PC-3 (cell line): ENCODE data around the gene ACSM5. TPM values are rescaled to one million over a fixed set of nuclear protein-coding genes. Genes with fewer than 3 reads are reported as not detected.

Experiments
- ATAC-seq: fragments of 200-7000 bp; cut with Tn5 transposase; 2 replicates; pipeline ENCODE4 v1.9.1; 2020; ENCODE audit warnings: mild to moderate bottlenecking, moderate library complexity
- BruUV-seq: library from RNA; stranded (reverse); fragments of 400-500 nt; replicated peaks from 2 replicates; lab custom pipeline; 2021; lab: Mats Ljungman, UMichigan
- CTCF ChIA-PET: fragments of 300-600 bp; sonication (Branson Sonifier 250); formaldehyde crosslinking; loops from one replicate; lab custom pipeline; 2022; ENCODE audit warnings: antibody characterized with exemption; lab: Charles Lee
- POLR2A ChIA-PET: fragments of 300-600 bp; sonication (Branson Sonifier 250); formaldehyde crosslinking; loops from one replicate; lab custom pipeline; 2022; ENCODE audit warnings: antibody characterized with exemption; ENCODE audit not compliant: unreplicated experiment; lab: Charles Lee
- DNase-seq: peaks from one replicate; pipeline ENCODE4 v3.0.0-alpha.2; 2015
- H2AFZ ChIP-seq: fragments of 300-600 bp; sonication (generic); 2 replicates; pipeline ENCODE4 v1.6.0; 2016; ENCODE audit warnings: antibody characterized with exemption, low read length
- H3F3A ChIP-seq: fragments of 300-600 bp; sonication (generic); one replicate; pipeline ENCODE4 v1.6.0; 2017; ENCODE audit warnings: antibody characterized with exemption, low read length, control low read depth, mild to moderate bottlenecking; ENCODE audit not compliant: unreplicated experiment
- H3K27ac ChIP-seq: fragments of 300-600 bp; sonication (generic); 2 replicates; pipeline ENCODE4 v1.5.1; 2016; ENCODE audit warnings: mild to moderate bottlenecking, low read length
- H3K27me3 ChIP-seq: fragments of 300-600 bp; sonication (generic); 2 replicates; pipeline ENCODE4 v1.6.1; 2016; ENCODE audit warnings: low read length, mixed read lengths
- H3K36me3 ChIP-seq: fragments of 300-600 bp; sonication (generic); 2 replicates; pipeline ENCODE4 v1.6.1; 2016; ENCODE audit warnings: low read depth, mixed run types, low read length, mixed read lengths
- H3K4me1 ChIP-seq: fragments of 300-600 bp; sonication (generic); 2 replicates; pipeline ENCODE4 v1.5.1; 2016; ENCODE audit warnings: low read length; ENCODE audit not compliant: insufficient read depth
- H3K4me2 ChIP-seq: fragments of 300-600 bp; sonication (generic); 2 replicates; pipeline ENCODE4 v1.6.0; 2016; ENCODE audit warnings: low read length
- H3K4me3 ChIP-seq: fragments of 300-600 bp; sonication (generic); 2 replicates; pipeline ENCODE4 v1.5.1; 2016; ENCODE audit warnings: mild to moderate bottlenecking, low read length, mixed read lengths
- H3K79me2 ChIP-seq: fragments of 300-600 bp; sonication (generic); 2 replicates; pipeline ENCODE4 v1.6.1; 2017; ENCODE audit warnings: low read length, mixed read lengths
- H3K9ac ChIP-seq: fragments of 300-600 bp; sonication (generic); 2 replicates; pipeline ENCODE4 v1.6.0; 2016; ENCODE audit warnings: mild to moderate bottlenecking, low read length
- H3K9me2 ChIP-seq: fragments of 300-600 bp; sonication (generic); replicated peaks from 2 replicates; pipeline ENCODE4 v1.6.1; 2016; ENCODE audit warnings: mixed run types, low read length, mixed read lengths
- H3K9me3 ChIP-seq: fragments of 300-600 bp; sonication (generic); 2 replicates; pipeline ENCODE4 v1.6.1; 2016; ENCODE audit warnings: low read length, mixed read lengths
- H4K20me1 ChIP-seq: fragments of 300-600 bp; sonication (generic); 2 replicates; pipeline ENCODE4 v1.6.1; 2016; ENCODE audit warnings: low read length, mixed read lengths
- EZH2 ChIP-seq: fragments of 300-600 bp; sonication (generic); IDR thresholded peaks from one replicate; pipeline ENCODE4 v1.6.1; 2017; ENCODE audit warnings: antibody characterized with exemption, mild to moderate bottlenecking, low read length; ENCODE audit not compliant: unreplicated experiment
- EZH2phosphoT487 ChIP-seq: fragments of 300-600 bp; sonication (generic); IDR thresholded peaks from 2 replicates; pipeline ENCODE4 v1.6.1; 2018; ENCODE audit warnings: mild to moderate bottlenecking, antibody characterized with exemption, low read length, borderline replicate concordance
- intact Hi-C: fragments of 100-400 bp; cut with micrococcal nuclease; formaldehyde crosslinking; loops from 2 replicates; pipeline ENCODE4 v1.9.0; 2023
- total RNA-seq: library from RNA; depleted of rRNA; stranded (reverse); fragments of >200 nt; gene quantifications from 2 replicates; pipeline ENCODE4 v1.2.3, GENCODE V29; 2014
- TF ChIP-seq, protein P1 (sequence below): fragments of 300-600 bp; sonication (generic); conservative IDR thresholded peaks from 2 replicates; pipeline ENCODE4 v1.5.1; 2017; ENCODE audit warnings: antibody characterized with exemption, low read depth, mild to moderate bottlenecking, low read length

Gene ACSM5
- total RNA-seq, 1 experiment from 2014 or later = not detected

GRCh38 chr16:20387978-20388377, 21.4 kb upstream of the ACSM5 start:
- H3K9me2 ChIP-seq = no peaks in the 10 kb centered on the region
- no peaks in the 10 kb centered on the region for H3K27me3 ChIP-seq
- no peak for TF ChIP-seq EZH2
- no peak for DNase-seq
- no peaks in the 10 kb centered on the region for H3K9me3 ChIP-seq
- CTCF ChIA-PET = no interaction called here
- POLR2A ChIA-PET = no interaction called here
- H2AFZ ChIP-seq = no peak overlapping the region
- H3K79me2 ChIP-seq = no peaks in the 10 kb centered on the region
- no peaks in the 10 kb centered on the region for H4K20me1 ChIP-seq
- H3K9ac ChIP-seq = no peak overlapping the region
- no peaks in the 10 kb centered on the region for H3K36me3 ChIP-seq
- H3K4me2 ChIP-seq = no peak overlapping the region
- no peaks in the 10 kb centered on the region for H3F3A ChIP-seq
- BruUV-seq = no TSS peak
- H3K4me1 ChIP-seq = no peaks in the 10 kb centered on the region
- ATAC-seq = no peak
- intact Hi-C loops = no loop called here
- no peak overlapping the region for H3K4me3 ChIP-seq
- H3K27ac ChIP-seq = no peak overlapping the region

DNA sequence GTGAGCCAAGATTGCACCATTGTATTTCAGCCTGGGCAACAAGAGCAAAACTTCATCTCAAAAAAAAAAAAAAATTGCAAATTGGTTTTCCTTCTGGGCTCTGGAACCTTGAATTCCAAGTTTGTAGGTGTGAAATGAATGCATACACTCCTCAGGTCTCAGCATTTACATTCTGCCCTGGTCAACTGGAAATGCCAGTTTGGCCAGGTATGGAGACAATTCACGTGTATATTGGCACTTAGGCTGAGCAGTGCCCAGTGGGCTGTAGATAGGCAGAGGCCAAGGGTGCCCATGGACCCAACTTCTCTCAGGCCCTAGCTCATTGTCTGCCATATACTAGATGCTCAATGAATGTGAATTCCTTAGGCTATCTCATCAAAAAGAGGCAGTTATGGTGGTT, 20.5 kb upstream of the ACSM5 start:
- no peaks in the 10 kb centered on the region for H3K79me2 ChIP-seq
- H3K36me3 ChIP-seq = no peaks in the 10 kb centered on the region
- H3K4me3 ChIP-seq = no peak overlapping the region
- intact Hi-C loops = no loop called here
- TF ChIP-seq EZH2phosphoT487 (no peak), EZH2 (no peak)
- TF ChIP-seq, protein P1, sequence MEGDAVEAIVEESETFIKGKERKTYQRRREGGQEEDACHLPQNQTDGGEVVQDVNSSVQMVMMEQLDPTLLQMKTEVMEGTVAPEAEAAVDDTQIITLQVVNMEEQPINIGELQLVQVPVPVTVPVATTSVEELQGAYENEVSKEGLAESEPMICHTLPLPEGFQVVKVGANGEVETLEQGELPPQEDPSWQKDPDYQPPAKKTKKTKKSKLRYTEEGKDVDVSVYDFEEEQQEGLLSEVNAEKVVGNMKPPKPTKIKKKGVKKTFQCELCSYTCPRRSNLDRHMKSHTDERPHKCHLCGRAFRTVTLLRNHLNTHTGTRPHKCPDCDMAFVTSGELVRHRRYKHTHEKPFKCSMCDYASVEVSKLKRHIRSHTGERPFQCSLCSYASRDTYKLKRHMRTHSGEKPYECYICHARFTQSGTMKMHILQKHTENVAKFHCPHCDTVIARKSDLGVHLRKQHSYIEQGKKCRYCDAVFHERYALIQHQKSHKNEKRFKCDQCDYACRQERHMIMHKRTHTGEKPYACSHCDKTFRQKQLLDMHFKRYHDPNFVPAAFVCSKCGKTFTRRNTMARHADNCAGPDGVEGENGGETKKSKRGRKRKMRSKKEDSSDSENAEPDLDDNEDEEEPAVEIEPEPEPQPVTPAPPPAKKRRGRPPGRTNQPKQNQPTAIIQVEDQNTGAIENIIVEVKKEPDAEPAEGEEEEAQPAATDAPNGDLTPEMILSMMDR = no peak
- no peaks in the 10 kb centered on the region for H3K27me3 ChIP-seq
- DNase-seq = no peak
- no peaks in the 10 kb centered on the region for H3K4me1 ChIP-seq
- H3K4me2 ChIP-seq = no peak overlapping the region
- no peak overlapping the region for H3K27ac ChIP-seq
- no peak overlapping the region for H2AFZ ChIP-seq
- H3K9me3 ChIP-seq = no peaks in the 10 kb centered on the region
- no peaks in the 10 kb centered on the region for H4K20me1 ChIP-seq
- no TSS peak for BruUV-seq
- H3K9me2 ChIP-seq = no peaks in the 10 kb centered on the region
- H3F3A ChIP-seq = no peaks in the 10 kb centered on the region
- no peak for ATAC-seq
- POLR2A ChIA-PET = no interaction called here
- CTCF ChIA-PET = no interaction called here
- no peak overlapping the region for H3K9ac ChIP-seq

DNA sequence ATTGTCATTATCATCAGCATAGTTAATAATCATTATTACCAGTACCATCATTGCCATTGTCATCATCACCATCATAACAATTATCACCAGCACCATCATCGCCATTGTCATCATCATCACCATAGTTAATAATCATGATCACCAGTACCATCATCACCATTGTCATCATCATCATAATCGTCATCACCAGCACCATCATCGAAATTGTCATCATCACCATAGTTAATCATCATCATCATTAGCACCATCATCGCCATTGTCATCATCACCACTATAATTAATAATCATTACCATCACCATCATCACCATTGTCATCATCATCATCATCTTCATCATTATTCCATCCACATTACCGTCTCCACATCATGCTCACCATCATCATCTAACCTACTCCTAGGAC, 18.3 kb upstream of the ACSM5 start:
- Histone ChIP-seq H3K9me3 (no peaks in the 10 kb centered on the region), H2AFZ (no peak overlapping the region), H3K4me1 (no peaks in the 10 kb centered on the region), H3F3A (no peaks in the 10 kb centered on the region), H3K9me2 (no peaks in the 10 kb centered on the region), H3K27ac (no peak overlapping the region), H3K36me3 (no peaks in the 10 kb centered on the region), H3K79me2 (no peaks in the 10 kb centered on the region), H3K9ac (no peak overlapping the region), H3K4me2 (no peak overlapping the region), H4K20me1 (no peaks in the 10 kb centered on the region), H3K27me3 (no peaks in the 10 kb centered on the region), H3K4me3 (no peak overlapping the region)
- TF ChIP-seq EZH2phosphoT487 (no peak), EZH2 (no peak)
- TF ChIP-seq, protein P1 = no peak
- ChIA-PET POLR2A (no interaction called here), CTCF (no interaction called here)
- DNase-seq (no peak), ATAC-seq (no peak)
- no TSS peak for BruUV-seq
- intact Hi-C loops = no loop called here
